Stimulated activated CD8-positive, alpha-beta memory T cell treated with anti-CD3 and anti-CD28 coated beads, Interleukin-4, amount 100 ng/mL, for 24 hours (primary cell): Measurements from ENCODE around the gene INPP5B.

Experiments used
- DNase-seq: peaks from one replicate; pipeline ENCODE4 v3.0.0-alpha.2; 2020; ENCODE audit warnings: low read depth

Gene INPP5B

GRCh38 chr1:37831109-37831508 lies 115.7 kb downstream of the INPP5B start:
- no peak for DNase-seq

GRCh38 chr1:37828410-37829074 lies 118.3 kb downstream of the INPP5B start:
- no peak for DNase-seq

GRCh38 chr1:37825506-37825905 lies 121.3 kb downstream of the INPP5B start:
- no peak for DNase-seq

- no peak for DNase-seq
These were observed 122.9 kb downstream of the INPP5B start for GRCh38 chr1:37824001-37824400.

- no peak for DNase-seq
These were observed 123.7 kb downstream of the INPP5B start for GRCh38 chr1:37822906-37823815.

- no peak for DNase-seq
These were observed 125.4 kb downstream of the INPP5B start for GRCh38 chr1:37821481-37821880.

- DNase-seq = no peak
These were observed 129.4 kb downstream of the INPP5B start for GRCh38 chr1:37817481-37817880.

- no peak for DNase-seq
These were observed 132.6 kb downstream of the INPP5B start for GRCh38 chr1:37814252-37814651.

GRCh38 chr1:37813529-37814145 lies 133.2 kb downstream of the INPP5B start:
- DNase-seq = no peak

- DNase-seq = peak; percentile 53
These were observed 135.7 kb downstream of the INPP5B start for GRCh38 chr1:37811027-37811655.
